Endothelial cell of umbilical vein (primary cell): ENCODE results near the gene P4HB. TPM values are rescaled to one million over a fixed set of nuclear protein-coding genes. Genes with fewer than 3 reads are reported as not detected.
A peak's percentile ranks its signal among the peaks of the same experiment; 100 is the strongest.

Source experiments
- BruUV-seq: library from RNA; stranded (reverse); fragments of 400-500 nt; replicated peaks from 2 replicates; lab custom pipeline; 2021; lab: Mats Ljungman, UMichigan
- CTCF ChIA-PET: fragments of 300-600, 350-600 bp; sonication (Branson Sonifier 250); formaldehyde crosslinking; loops from one replicate; lab custom pipeline; 2021; ENCODE audit warnings: antibody characterized with exemption, inconsistent platforms; lab: Charles Lee
- POLR2A ChIA-PET: fragments of 300-600, 350-600 bp; sonication (Branson Sonifier 250); formaldehyde crosslinking; loops from one replicate; lab custom pipeline; 2021; ENCODE audit warnings: antibody characterized with exemption, inconsistent platforms; lab: Charles Lee
- DNase-seq: peaks from one replicate; pipeline ENCODE4 v3.0.0-alpha.2; 2011; ENCODE audit warnings: low read depth, low spot score
- FAIRE-seq: peaks from 2 replicates; lab custom pipeline; 2011; peaks lifted over from hg19 to GRCh38; lab: Jason Lieb, UNC
- H2AFZ ChIP-seq: 2 replicates; pipeline ENCODE4 v1.6.0; 2012; ENCODE audit warnings: low read depth, low read length, control low read depth, inconsistent platforms
- H3K27ac ChIP-seq: 2 replicates; pipeline ENCODE4 v1.5.1; 2011; ENCODE audit warnings: low read depth, mild to moderate bottlenecking, control low read depth, low read length, moderate library complexity; ENCODE audit not compliant: insufficient read depth
- H3K27me3 ChIP-seq, 2 experiments: 2 replicates each; pipeline versions ENCODE4 v1.6.0 to v1.6.1; 2011; ENCODE audit warnings: low read length in 2 of 2, mixed read lengths in 1 of 2; ENCODE audit not compliant: control insufficient read depth in 2 of 2, insufficient read depth in 2 of 2
- H3K36me3 ChIP-seq, 2 experiments: 2 replicates in 1 of 2; 3 replicates in 1 of 2; pipeline ENCODE4 v1.5.1; 2011; ENCODE audit warnings: low read length in 2 of 2, mild to moderate bottlenecking in 1 of 2, moderate library complexity in 1 of 2; ENCODE audit not compliant: control insufficient read depth in 2 of 2, insufficient read depth in 2 of 2; ENCODE audit errors: extremely low read depth in 1 of 2
- H3K4me1 ChIP-seq: 3 replicates; pipeline ENCODE4 v1.5.1; 2011; ENCODE audit warnings: mild to moderate bottlenecking, low read length; ENCODE audit not compliant: control insufficient read depth, insufficient read depth; ENCODE audit errors: extremely low read depth
- H3K4me2 ChIP-seq: 2 replicates; pipeline ENCODE4 v1.6.1; 2011; ENCODE audit warnings: low read length, control low read depth, mixed read lengths; ENCODE audit not compliant: insufficient read depth
- H3K4me3 ChIP-seq, 3 experiments: fragments of 200-600 bp in 1 of 3; sonication (generic), shearing (Covaris generic) in 1 of 3; replicated peaks in 1 of 3; 2 replicates each; pipeline ENCODE4 v1.5.1; 2011 to 2016; ENCODE audit warnings: control low read depth in 3 of 3, low read length in 3 of 3, mild to moderate bottlenecking in 2 of 3, inconsistent platforms in 1 of 3, low read depth in 1 of 3, moderate library complexity in 1 of 3; ENCODE audit not compliant: insufficient read depth in 1 of 3
- H3K79me2 ChIP-seq: 2 replicates; pipeline ENCODE4 v1.6.0; 2012; ENCODE audit warnings: low read length, inconsistent platforms; ENCODE audit not compliant: control insufficient read depth, insufficient read depth
- H3K9ac ChIP-seq: replicated peaks from 2 replicates; pipeline ENCODE3; 2011; ENCODE audit warnings: low read length, control low read depth; ENCODE audit not compliant: insufficient read depth; ENCODE audit errors: extremely low read depth
- H3K9me1 ChIP-seq: replicated peaks from 3 replicates; pipeline ENCODE4 v1.6.0; 2011; ENCODE audit warnings: mild to moderate bottlenecking, low read length; ENCODE audit not compliant: control insufficient read depth, insufficient read depth; ENCODE audit errors: extremely low read depth
- H3K9me3 ChIP-seq: replicated peaks from 2 replicates; pipeline ENCODE4 v1.5.1; 2012; ENCODE audit warnings: low read length, inconsistent platforms; ENCODE audit not compliant: control insufficient read depth, insufficient read depth
- H4K20me1 ChIP-seq: replicated peaks from 2 replicates; pipeline ENCODE3; 2011; ENCODE audit warnings: mild to moderate bottlenecking, low read length; ENCODE audit not compliant: control insufficient read depth, insufficient read depth; ENCODE audit errors: extremely low read depth
- EZH2 ChIP-seq: IDR thresholded peaks from 2 replicates; pipeline ENCODE4 v1.6.1; 2012; ENCODE audit warnings: borderline replicate concordance, low read depth, mild to moderate bottlenecking, moderate library complexity, low read length, inconsistent platforms; ENCODE audit not compliant: severe bottlenecking
- FOS ChIP-seq: IDR thresholded peaks from 2 replicates; pipeline ENCODE4 v1.6.1; 2011; ENCODE audit warnings: mild to moderate bottlenecking, low read length, moderate library complexity, borderline replicate concordance; ENCODE audit not compliant: insufficient read depth
- JUN ChIP-seq: IDR thresholded peaks from 2 replicates; pipeline ENCODE4 v1.6.1; 2011; ENCODE audit warnings: borderline replicate concordance, low read depth; ENCODE audit not compliant: insufficient read length, insufficient read depth
- POLR2A ChIP-seq: IDR thresholded peaks from 2 replicates; pipeline ENCODE4 v1.6.1; 2012; ENCODE audit warnings: low read depth, mild to moderate bottlenecking, control low read depth, low read length
- POLR2AphosphoS5 ChIP-seq: IDR thresholded peaks from 2 replicates; pipeline ENCODE4 v1.6.1; 2012; ENCODE audit warnings: low read depth, mild to moderate bottlenecking, control low read depth, low read length, moderate library complexity; ENCODE audit not compliant: insufficient read depth
- dilution Hi-C: fragments of 300-500 bp; cut with MboI; formaldehyde crosslinking; loops from one replicate; pipeline ENCODE4 v1.15.0; 2019; ENCODE audit warnings: low sequenced_read_pairs; ENCODE audit not compliant: extremely low pct_ligation_motif_present
- intact Hi-C: fragments of 100-400 bp; cut with micrococcal nuclease; formaldehyde crosslinking; loops from one replicate; pipeline ENCODE4 v1.10.0; 2022
- polyA plus RNA-seq, 4 experiments: library from polyadenylated mRNA; depleted of rRNA in 3 of 4; stranded (reverse) in 3 of 4; unstranded in 1 of 4; fragments of >200 nt; gene quantifications; 2 replicates each; pipeline versions ENCODE4 v1.2.1 to v1.2.3, GENCODE V29; 2011 to 2012; ENCODE audit warnings: missing spikeins in 1 of 4
- total RNA-seq: library from RNA; stranded (reverse); gene quantifications from 2 replicates; pipeline ENCODE4 v1.2.3, GENCODE V29; 2021
- TF ChIP-seq, protein P1 (sequence below): IDR thresholded peaks from 2 replicates; pipeline ENCODE4 v1.6.1; 2011; ENCODE audit not compliant: insufficient read depth, insufficient read length
- TF ChIP-seq, protein P2 (sequence below), 2 donors: IDR thresholded peaks; 1 replicate in 1 of 2; 2 replicates in 1 of 2; pipeline ENCODE4 v1.5.1; 2011; ENCODE audit warnings: low read length in 2 of 2, mild to moderate bottlenecking in 2 of 2, moderate library complexity in 2 of 2, control low read depth in 1 of 2, inconsistent platforms in 1 of 2, low read depth in 1 of 2; ENCODE audit not compliant: insufficient read depth in 1 of 2; ENCODE audit errors: extremely low read depth in 1 of 2

The P4HB gene
- total and polyA plus RNA-seq, 2 donors (not counting 3 experiments of a cell fraction or from before 2014, with no cell fraction given): 201 to 988 TPM

DNA sequence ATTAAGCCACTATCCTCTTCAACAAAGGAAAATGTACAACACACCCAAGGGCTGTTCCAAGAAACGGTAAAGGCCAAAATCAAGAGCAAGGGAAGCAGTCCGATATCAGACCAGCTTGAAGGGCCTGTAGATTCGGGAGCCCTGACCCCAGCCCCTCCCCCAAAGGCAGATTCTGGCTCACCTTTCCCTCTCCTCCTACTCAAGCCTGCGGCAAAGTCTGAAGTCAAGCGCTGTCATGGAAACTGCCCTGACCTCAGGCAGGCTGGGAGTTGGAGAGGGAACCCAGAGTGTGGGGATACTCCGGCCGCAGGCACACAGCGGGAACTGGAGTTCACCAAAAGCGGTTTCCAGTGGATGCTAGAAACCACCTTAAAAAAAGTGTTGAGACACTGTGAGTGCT is 29.3 kb upstream of the P4HB start:
- no peak overlapping the region for H3K9ac ChIP-seq
- POLR2A ChIA-PET: no interaction called here

More for the DNA sequence above, 29.3 kb upstream of the P4HB start:
- peaks cover 55% of the 10 kb centered on the region for H3K79me2 ChIP-seq
- intact Hi-C loops (loop anchor here (2.0 kb wide), 2 partner anchors 19 to 21 kb away; partner anchors contain the start of genes ARHGDIA and PCYT2), dilution Hi-C loops (no loop called here)
- CTCF ChIA-PET: no interaction called here
- no peaks in the 10 kb centered on the region for H3K27me3 ChIP-seq
- DNase-seq (no peak), FAIRE-seq (no peak)
- H2AFZ ChIP-seq: no peak overlapping the region
- BruUV-seq: no TSS peak
- H3K9me3 ChIP-seq: no peaks in the 10 kb centered on the region
- H3K36me3 ChIP-seq: peaks cover 24 to 42% of the 10 kb centered on the region in 2 experiments
- no peaks in the 10 kb centered on the region for H4K20me1 ChIP-seq
- TF ChIP-seq FOS (no peak), JUN (no peak), EZH2 (no peak), POLR2A (no peak), POLR2AphosphoS5 (no peak)
- TF ChIP-seq, protein P1, sequence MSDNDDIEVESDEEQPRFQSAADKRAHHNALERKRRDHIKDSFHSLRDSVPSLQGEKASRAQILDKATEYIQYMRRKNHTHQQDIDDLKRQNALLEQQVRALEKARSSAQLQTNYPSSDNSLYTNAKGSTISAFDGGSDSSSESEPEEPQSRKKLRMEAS: no peak
- TF ChIP-seq, protein P2, sequence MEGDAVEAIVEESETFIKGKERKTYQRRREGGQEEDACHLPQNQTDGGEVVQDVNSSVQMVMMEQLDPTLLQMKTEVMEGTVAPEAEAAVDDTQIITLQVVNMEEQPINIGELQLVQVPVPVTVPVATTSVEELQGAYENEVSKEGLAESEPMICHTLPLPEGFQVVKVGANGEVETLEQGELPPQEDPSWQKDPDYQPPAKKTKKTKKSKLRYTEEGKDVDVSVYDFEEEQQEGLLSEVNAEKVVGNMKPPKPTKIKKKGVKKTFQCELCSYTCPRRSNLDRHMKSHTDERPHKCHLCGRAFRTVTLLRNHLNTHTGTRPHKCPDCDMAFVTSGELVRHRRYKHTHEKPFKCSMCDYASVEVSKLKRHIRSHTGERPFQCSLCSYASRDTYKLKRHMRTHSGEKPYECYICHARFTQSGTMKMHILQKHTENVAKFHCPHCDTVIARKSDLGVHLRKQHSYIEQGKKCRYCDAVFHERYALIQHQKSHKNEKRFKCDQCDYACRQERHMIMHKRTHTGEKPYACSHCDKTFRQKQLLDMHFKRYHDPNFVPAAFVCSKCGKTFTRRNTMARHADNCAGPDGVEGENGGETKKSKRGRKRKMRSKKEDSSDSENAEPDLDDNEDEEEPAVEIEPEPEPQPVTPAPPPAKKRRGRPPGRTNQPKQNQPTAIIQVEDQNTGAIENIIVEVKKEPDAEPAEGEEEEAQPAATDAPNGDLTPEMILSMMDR (IDR thresholded peaks at IDR 0.05; ENCODE audit: extremely low read depth in 1 of 2, insufficient read depth in 1 of 2, low read depth in 1 of 2, low read length in 2 of 2): no peak
- no peak overlapping the region for H3K4me3 ChIP-seq
- no peaks in the 10 kb centered on the region for H3K9me1 ChIP-seq
- H3K4me1 ChIP-seq: peaks cover 13% of the 10 kb centered on the region
- peak overlapping the region; percentile 84 for H3K4me2 ChIP-seq
- H3K27ac ChIP-seq: no peak overlapping the region
